Measurements from ENCODE around the gene DDX11. TPM values are rescaled to one million over a fixed set of nuclear protein-coding genes. Genes with fewer than 3 reads are reported as not detected.
A peak's percentile ranks its signal among the peaks of the same experiment; 100 is the strongest.

DDX11 gene
- total RNA-seq, 1 experiment from 2014 or later, result 134 TPM

DNA sequence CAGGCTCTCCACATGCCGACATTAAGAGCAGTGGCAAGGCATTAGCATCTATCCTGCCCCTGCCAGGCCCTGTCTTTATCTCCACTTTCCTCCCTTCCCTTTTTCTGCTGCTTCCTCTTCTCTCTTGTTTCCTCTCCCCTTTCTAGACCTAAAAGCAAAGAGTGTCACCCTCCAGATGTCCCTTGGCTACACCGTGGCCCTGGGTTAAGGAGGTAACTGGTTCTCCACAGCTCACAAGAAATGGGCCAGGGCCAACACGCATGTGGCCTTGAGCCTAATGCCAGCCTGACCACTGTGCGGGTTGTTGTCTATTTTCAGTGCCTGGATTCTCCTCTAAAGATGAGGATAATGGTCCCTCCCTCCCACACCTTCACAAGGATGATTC, 41.7 kb upstream of the DDX11 start:
- Mint-ChIP-seq H3K36me3 (ENCODE audit: insufficient read depth, unreplicated experiment) (no peaks in the 10 kb centered on the region), H3K27ac (ENCODE audit: unreplicated experiment) (no peak overlapping the region), H3K27me3 (ENCODE audit: unreplicated experiment) (no peaks in the 10 kb centered on the region), H3K9me3 (ENCODE audit: low read depth, unreplicated experiment) (peaks cover 2% of the 10 kb centered on the region), H3K4me1 (ENCODE audit: low read depth, unreplicated experiment) (no peaks in the 10 kb centered on the region), H3K4me3 (ENCODE audit: low read depth, unreplicated experiment) (no peak overlapping the region)
- no TSS peak for BruUV-seq (replicated peaks)
- no peak for DNase-seq
- intact Hi-C loops (cut with micrococcal nuclease; ENCODE audit: unreplicated experiment), result no loop called here
- TF ChIP-seq, protein P1, sequence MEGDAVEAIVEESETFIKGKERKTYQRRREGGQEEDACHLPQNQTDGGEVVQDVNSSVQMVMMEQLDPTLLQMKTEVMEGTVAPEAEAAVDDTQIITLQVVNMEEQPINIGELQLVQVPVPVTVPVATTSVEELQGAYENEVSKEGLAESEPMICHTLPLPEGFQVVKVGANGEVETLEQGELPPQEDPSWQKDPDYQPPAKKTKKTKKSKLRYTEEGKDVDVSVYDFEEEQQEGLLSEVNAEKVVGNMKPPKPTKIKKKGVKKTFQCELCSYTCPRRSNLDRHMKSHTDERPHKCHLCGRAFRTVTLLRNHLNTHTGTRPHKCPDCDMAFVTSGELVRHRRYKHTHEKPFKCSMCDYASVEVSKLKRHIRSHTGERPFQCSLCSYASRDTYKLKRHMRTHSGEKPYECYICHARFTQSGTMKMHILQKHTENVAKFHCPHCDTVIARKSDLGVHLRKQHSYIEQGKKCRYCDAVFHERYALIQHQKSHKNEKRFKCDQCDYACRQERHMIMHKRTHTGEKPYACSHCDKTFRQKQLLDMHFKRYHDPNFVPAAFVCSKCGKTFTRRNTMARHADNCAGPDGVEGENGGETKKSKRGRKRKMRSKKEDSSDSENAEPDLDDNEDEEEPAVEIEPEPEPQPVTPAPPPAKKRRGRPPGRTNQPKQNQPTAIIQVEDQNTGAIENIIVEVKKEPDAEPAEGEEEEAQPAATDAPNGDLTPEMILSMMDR (IDR thresholded peaks at IDR 0.05; ENCODE audit: unreplicated experiment), result no peak
- CTCF ChIA-PET, result no interaction called here

DNA sequence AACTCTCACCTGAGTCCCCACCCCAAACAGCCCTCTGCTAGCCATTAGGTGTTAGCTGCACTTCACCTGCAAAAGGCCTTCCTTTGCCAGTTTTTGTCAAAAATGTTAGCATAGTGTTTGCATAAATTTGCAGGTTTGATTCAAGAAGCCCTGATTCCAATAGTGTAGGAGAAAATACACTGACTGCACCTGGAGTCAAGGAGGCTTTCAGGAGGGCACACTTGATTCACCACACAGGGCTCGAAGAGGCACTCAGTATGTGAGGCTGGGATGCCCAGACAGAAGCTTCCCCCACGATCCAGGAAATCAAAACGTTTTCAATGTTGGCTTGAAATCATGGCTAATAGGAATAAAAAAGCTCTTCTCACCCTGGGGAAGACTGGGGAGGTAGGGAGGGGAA, 40.5 kb upstream of the DDX11 start:
- DNase-seq, result no peak
- CTCF ChIA-PET, result no interaction called here
- Mint-ChIP-seq H3K27me3 (ENCODE audit: unreplicated experiment) (no peaks in the 10 kb centered on the region), H3K4me1 (ENCODE audit: low read depth, unreplicated experiment) (no peaks in the 10 kb centered on the region), H3K27ac (ENCODE audit: unreplicated experiment) (no peak overlapping the region), H3K36me3 (ENCODE audit: insufficient read depth, unreplicated experiment) (no peaks in the 10 kb centered on the region), H3K9me3 (ENCODE audit: low read depth, unreplicated experiment) (no peaks in the 10 kb centered on the region), H3K4me3 (ENCODE audit: low read depth, unreplicated experiment) (no peak overlapping the region)
- intact Hi-C loops (cut with micrococcal nuclease; ENCODE audit: unreplicated experiment), result no loop called here
- BruUV-seq (replicated peaks), result no TSS peak
- TF ChIP-seq, protein P1 (IDR thresholded peaks at IDR 0.05; ENCODE audit: unreplicated experiment), result no peak

DNA sequence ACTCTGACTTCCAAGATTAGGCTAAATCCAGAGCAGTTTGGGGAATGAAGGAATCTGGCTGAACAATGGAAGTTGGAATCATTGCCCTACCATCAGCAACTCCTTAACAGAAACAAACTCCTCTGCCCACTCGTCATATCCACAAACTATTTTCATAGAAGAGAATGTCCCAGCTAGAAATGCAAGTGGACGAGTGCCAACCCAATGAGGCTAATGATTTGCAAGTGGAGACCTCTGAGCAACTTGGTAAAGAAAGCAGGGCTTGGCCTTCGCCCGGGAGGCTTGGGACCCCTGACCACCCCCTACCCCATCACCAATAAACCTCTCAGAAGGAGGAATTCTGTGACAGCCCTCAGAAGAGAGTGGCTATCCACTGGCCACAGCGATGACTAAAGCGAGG, 40.0 kb upstream of the DDX11 start:
- Mint-ChIP-seq H3K36me3 (ENCODE audit: insufficient read depth, unreplicated experiment) (no peaks in the 10 kb centered on the region), H3K27ac (ENCODE audit: unreplicated experiment) (no peak overlapping the region), H3K9me3 (ENCODE audit: low read depth, unreplicated experiment) (no peaks in the 10 kb centered on the region), H3K4me3 (ENCODE audit: low read depth, unreplicated experiment) (no peak overlapping the region), H3K4me1 (ENCODE audit: low read depth, unreplicated experiment) (no peaks in the 10 kb centered on the region), H3K27me3 (ENCODE audit: unreplicated experiment) (no peaks in the 10 kb centered on the region)
- TF ChIP-seq, protein P1 (IDR thresholded peaks at IDR 0.05; ENCODE audit: unreplicated experiment), result no peak
- intact Hi-C loops (cut with micrococcal nuclease; ENCODE audit: unreplicated experiment), result no loop called here
- no TSS peak for BruUV-seq (replicated peaks)
- no peak for DNase-seq
- CTCF ChIA-PET, result no interaction called here

DNA sequence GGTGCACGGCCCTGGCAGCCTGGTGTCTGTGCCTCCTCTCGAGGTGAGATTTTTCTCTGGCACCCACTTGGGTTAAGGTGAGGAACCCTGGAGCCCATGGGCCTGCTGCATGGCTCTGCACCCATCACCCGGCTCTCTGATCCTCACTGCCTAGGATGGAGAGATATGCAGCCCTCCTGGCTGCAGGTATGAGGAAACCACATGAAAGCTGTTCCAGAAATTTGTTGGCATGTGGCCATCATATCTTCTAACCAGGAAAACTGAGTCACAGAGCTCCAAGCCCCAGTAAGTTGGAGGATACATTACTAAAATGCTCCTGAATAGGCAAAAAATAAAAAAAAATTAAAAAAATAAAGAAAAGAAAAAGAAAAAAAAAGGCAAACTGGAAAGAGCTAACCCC, 39.3 kb upstream of the DDX11 start:
- H3K9me3 Mint-ChIP-seq (ENCODE audit: low read depth, unreplicated experiment), result no peaks in the 10 kb centered on the region
- peak; percentile 19 for DNase-seq
- H3K27me3 Mint-ChIP-seq (ENCODE audit: unreplicated experiment), result no peaks in the 10 kb centered on the region
- no peaks in the 10 kb centered on the region for H3K36me3 Mint-ChIP-seq (ENCODE audit: insufficient read depth, unreplicated experiment)
- H3K4me3 Mint-ChIP-seq (ENCODE audit: low read depth, unreplicated experiment), result no peak overlapping the region
- intact Hi-C loops (cut with micrococcal nuclease; ENCODE audit: unreplicated experiment), result no loop called here
- BruUV-seq (replicated peaks), result no TSS peak
- H3K27ac Mint-ChIP-seq (ENCODE audit: unreplicated experiment), result no peak overlapping the region
- H3K4me1 Mint-ChIP-seq (ENCODE audit: low read depth, unreplicated experiment), result no peaks in the 10 kb centered on the region
- TF ChIP-seq, protein P1 (IDR thresholded peaks at IDR 0.05; ENCODE audit: unreplicated experiment), result no peak
- CTCF ChIA-PET, result no interaction called here

GRCh38 chr12:31035226-31035625, 38.4 kb upstream of the DDX11 start:
- TF ChIP-seq, protein P1 (IDR thresholded peaks at IDR 0.05; ENCODE audit: unreplicated experiment), result no peak
- Mint-ChIP-seq H3K9me3 (ENCODE audit: low read depth, unreplicated experiment) (no peaks in the 10 kb centered on the region), H3K27ac (ENCODE audit: unreplicated experiment) (no peak overlapping the region), H3K27me3 (ENCODE audit: unreplicated experiment) (no peaks in the 10 kb centered on the region), H3K36me3 (ENCODE audit: insufficient read depth, unreplicated experiment) (no peaks in the 10 kb centered on the region), H3K4me1 (ENCODE audit: low read depth, unreplicated experiment) (no peaks in the 10 kb centered on the region), H3K4me3 (ENCODE audit: low read depth, unreplicated experiment) (no peak overlapping the region)
- intact Hi-C loops (cut with micrococcal nuclease; ENCODE audit: unreplicated experiment), result no loop called here
- DNase-seq, result no peak
- no TSS peak for BruUV-seq (replicated peaks)
- CTCF ChIA-PET, result no interaction called here

Measured in Calu3 (cell line).